A204.1 (cell line): ENCODE results near the gene B3GALT4.

Experiments used
- FAIRE-seq: peaks from 2 replicates; lab custom pipeline; 2012; peaks lifted over from hg19 to GRCh38; lab: Jason Lieb, UNC

Gene B3GALT4

GRCh38 chr6:33315793-33316602 lies 39.1 kb downstream of the B3GALT4 start:
- no peak for FAIRE-seq

- FAIRE-seq: no peak
These were observed 39.9 kb downstream of the B3GALT4 start for GRCh38 chr6:33316603-33317418.

- no peak for FAIRE-seq
These were observed 40.4 kb downstream of the B3GALT4 start for GRCh38 chr6:33317419-33317668.

- FAIRE-seq: peak; percentile 98
These were observed 40.9 kb downstream of the B3GALT4 start, which contains the start of gene ZBTB22 for GRCh38 chr6:33317669-33318425. Gene ZBTB22, minus strand, starts transcription at chr6:33317744. Its CDS starts 828 bp downstream, at chr6:33316916.

- no peak for FAIRE-seq
These were observed 41.6 kb downstream of the B3GALT4 start for GRCh38 chr6:33318426-33319073.

GRCh38 chr6:33319939-33320314 lies 43.0 kb downstream of the B3GALT4 start:
- FAIRE-seq: no peak

- no peak for FAIRE-seq
These were observed 43.6 kb downstream of the B3GALT4 start for GRCh38 chr6:33320315-33321181.

GRCh38 chr6:33321227-33321626 lies 44.3 kb downstream of the B3GALT4 start:
- FAIRE-seq: no peak

GRCh38 chr6:33323623-33323948 lies 46.7 kb downstream of the B3GALT4 start:
- no peak for FAIRE-seq

GRCh38 chr6:33324125-33324524 lies 47.2 kb downstream of the B3GALT4 start:
- FAIRE-seq: no peak
